Dermis blood vessel endothelial cell (primary cell): ENCODE data around the gene KCNK3. TPM values are rescaled to one million over a fixed set of nuclear protein-coding genes. Genes with fewer than 3 reads are reported as not detected.
"Not testable (repeated sequence)": the region's sequence is repeated elsewhere in the genome, so short reads cannot be mapped to it uniquely, and the experiment has no call there.

Experiments
- DNase-seq: peaks from one replicate; pipeline ENCODE4 v3.0.0; 2010
- total RNA-seq: library from RNA; depleted of rRNA; stranded (reverse); fragments of >200 nt; gene quantifications from 2 replicates; pipeline ENCODE4 v1.2.3, GENCODE V29; 2014

KCNK3 gene
- under 0.01 and 0.05 TPM in 2 replicates for total RNA-seq

DNA sequence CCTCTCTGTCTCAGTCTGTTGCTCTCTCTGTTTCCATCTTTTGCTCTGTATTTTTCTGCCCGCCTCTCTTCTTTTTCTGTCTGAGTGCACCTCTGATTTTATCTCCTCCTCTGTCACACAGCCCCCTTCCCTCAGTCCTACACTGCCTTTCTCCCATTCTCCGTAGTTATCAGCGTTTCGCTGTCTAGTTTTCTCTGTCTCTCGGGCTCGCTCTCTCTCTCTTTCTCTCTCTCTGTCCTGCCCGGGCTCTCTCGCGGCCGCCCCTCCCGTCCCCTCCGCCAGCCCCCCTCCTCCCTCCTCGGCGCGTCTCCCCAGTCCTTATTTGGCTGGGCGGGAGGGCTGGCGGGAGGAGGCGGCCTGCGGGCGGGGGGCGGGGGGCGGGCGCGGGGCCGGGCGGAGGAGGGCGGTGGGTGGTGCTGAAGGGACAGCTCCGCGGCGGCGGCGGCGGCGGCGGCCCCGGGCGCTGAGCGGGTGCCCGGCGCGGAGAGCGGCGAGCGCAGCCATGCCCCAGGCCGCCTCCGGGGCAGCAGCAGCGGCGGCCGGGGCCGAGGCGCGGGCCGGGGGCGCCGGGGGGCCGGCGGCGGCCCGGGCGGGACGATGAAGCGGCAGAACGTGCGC lies at the start of gene KCNK3:
KCNK3 (plus strand) TSS at position 444 of the 618 bp plus-strand sequence; CDS start at position 598, 154 bp downstream.
- peak; percentile 60 for DNase-seq

- DNase-seq = no peak
Measured at GRCh38 chr2:26644188-26644835, 48.2 kb upstream of the KCNK3 start.

GRCh38 chr2:26645762-26646161 lies 46.8 kb upstream of the KCNK3 start:
- no peak for DNase-seq

- no peak for DNase-seq
Measured at GRCh38 chr2:26646986-26647672, 45.4 kb upstream of the KCNK3 start.

GRCh38 chr2:26647981-26648380 lies 44.5 kb upstream of the KCNK3 start:
- no peak for DNase-seq

DNA sequence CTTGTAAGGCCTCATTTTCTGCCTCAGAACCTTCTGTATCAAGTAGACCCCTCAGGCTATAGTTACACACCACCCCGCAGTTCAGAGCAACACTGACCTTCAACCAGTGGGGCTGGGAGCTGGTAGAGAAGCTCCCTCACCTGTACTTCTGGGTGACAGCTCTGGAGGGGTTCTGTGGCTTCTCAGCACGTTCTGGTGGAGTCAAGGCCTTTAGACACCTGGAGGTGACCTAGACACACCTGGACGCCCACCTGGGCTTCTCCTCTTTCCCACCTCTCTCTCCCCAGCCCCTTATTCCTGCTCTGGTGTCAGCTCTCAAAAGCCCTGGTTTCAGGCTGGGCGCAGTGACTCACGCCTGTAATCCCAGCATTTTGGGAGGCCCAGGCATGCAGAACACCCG lies 44.0 kb upstream of the KCNK3 start:
- no peak for DNase-seq

DNA sequence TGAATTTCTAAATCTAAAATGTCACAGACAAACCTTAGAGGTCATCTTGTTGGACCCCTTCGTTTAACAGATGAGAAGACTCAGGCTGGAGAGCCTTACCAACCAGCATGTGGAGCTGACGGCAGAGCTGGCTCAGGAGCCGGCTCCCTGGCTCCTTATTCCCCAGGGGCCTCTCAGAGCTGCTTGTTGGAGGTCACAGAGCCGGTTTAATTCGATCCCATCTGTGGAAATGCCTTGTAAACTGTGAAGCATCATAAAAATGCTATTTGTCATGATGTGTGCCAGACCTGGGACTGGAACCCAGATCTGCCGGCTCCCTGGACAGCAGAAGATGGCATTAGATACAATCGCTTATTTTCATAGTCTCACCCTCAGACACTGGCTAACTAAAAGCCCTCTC lies 43.2 kb upstream of the KCNK3 start:
- DNase-seq = no peak

DNA sequence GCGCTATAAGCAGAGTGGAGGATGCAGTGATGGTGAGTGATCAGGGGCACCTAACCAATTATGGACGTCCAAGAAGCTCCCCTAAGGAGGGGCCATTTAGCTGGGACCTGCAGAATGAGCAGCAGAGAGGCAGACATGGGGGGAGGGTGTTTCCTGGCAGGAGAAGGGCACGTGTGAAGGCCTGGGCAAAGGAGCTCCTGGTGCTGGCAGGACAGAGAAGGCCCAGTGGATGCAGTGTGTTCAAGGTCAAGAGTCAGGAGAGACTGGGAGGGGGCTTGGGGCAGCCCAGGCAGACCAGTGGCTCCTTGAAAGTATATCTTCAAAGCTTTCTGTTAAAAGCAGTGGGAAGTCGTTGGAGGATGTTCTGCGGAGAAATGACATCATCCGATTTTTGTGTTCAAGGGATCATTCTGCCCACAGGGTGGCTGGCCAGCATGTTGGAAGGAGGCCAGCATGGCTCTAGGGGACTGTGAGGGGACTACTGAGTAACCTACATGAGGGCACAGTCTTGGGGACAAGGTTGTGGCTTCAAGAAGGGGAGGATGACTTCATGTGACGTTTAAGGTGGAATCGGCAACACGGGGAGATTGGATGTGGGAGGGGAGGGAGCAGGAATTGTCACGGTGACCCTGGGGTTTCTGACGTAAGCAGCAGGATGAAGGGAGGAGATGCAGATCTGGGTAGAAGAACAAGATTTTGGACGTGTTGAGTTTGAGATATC lies 42.4 kb upstream of the KCNK3 start:
- no peak for DNase-seq

- no peak for DNase-seq
Measured at GRCh38 chr2:26650713-26651469, 41.6 kb upstream of the KCNK3 start.

- no peak for DNase-seq
Measured at GRCh38 chr2:26651470-26651771, 41.1 kb upstream of the KCNK3 start.

GRCh38 chr2:26651799-26652198 lies 40.7 kb upstream of the KCNK3 start:
- no peak for DNase-seq

DNA sequence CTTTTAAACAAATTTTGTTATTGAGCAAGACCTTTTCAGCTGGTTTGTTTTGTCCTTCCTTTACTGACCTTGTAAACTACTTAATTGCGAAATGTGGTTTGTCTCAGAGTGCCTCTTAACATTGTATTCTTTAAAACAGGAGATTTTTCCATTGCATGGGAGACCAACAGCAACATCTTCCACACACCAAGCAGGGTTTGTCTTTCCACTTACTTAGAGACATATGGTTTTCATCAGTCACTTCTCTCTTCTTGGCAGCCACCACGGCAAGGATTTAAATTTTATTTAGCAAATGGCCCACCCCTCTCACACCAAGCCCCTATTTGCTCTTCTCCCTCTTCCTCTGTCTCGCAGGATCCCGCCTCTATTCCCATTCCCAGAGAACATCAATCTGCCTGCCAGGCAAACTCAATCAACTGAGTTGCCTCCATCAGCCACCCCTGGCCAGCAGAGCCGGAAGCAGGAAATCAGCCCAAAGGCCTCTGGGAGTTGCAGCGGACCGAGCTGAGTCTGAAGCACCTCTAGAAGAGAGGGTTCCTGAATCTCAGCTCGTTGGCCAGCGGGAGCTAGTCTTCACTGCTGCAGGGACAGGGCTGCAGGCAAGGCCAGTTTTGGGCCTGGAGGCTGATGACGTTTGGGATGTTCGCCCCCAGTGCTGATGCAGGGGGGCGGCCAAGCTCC lies 40.0 kb upstream of the KCNK3 start:
- DNase-seq = no peak

DNA sequence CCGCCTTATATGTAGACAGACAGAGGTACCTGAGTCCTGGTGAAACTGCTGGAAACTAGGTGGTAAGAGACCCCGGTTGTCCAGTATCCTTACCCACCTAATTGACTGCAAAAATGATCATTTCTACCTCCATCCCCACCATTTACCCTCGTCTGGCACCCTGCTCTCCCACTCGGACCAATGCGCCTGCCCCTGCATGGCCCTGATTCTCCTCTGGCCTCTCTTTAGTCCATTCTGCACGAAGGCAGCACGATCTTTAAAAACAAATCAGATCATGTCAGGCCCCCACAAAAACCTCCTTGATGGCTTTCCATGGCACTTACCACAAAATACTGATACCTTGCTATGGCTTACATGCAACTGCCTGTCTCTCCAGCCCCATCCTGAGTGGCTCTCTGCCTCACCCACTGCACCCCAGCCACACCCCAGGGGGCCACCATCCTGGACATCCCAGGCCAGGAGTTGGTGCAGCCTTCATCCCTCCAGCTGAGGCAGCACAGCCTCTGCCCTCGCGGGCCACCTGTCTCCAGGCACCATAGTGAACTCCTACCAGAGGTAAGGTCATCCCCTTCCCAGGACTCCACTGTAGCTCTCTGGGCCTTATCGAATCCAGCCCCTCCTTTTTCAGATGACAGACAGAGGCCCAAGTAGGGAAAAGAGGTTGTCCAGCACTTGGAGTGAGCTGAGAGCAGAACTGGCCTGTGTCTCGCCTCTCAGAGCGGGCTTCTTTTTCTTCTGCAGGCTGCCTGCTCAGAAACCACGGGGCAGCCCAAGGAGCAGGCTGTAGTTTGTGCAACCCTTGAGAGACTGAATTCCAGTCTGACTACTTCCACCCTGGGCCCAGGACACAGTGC lies 39.1 kb upstream of the KCNK3 start:
- no peak for DNase-seq

DNA sequence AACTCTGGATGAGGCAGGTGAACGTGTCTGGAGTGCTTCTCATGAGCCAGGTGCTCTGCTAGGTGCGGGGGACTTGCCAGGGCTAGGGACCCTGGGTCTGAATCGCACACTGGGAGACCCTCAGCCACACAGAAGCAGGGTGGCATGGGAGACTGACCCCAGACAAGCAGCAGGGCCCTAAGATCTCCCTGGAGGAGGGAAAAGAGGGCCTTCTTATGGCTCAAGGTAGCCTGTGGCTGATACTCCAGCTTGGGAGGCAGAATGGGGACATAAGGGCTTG lies 38.5 kb upstream of the KCNK3 start:
- no peak for DNase-seq

DNA sequence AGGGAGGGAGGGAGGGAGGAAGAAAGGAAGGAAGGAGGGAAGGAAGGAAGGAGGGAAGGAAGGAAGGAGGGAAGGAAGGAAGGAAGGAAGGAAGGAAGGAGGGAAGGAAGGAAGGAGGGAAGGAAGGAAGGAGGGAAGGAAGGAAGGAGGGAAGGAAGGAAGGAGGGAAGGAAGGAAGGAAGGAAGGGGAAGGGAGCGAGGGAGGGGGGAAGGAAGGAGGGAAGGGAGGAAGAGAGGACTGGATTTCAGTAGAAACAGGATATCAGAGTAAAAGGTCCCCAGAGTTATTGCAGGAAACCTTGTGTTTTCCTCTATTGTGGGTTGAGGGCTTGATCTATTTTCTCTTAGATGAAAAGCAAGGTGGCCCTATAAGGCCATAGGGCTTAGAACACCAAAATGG lies 37.4 kb upstream of the KCNK3 start:
- not testable (repeated sequence) for DNase-seq

- DNase-seq = no peak
Measured at GRCh38 chr2:26655611-26656195, 36.8 kb upstream of the KCNK3 start.

- no peak for DNase-seq
Measured at GRCh38 chr2:26657265-26657664, 35.3 kb upstream of the KCNK3 start.

DNA sequence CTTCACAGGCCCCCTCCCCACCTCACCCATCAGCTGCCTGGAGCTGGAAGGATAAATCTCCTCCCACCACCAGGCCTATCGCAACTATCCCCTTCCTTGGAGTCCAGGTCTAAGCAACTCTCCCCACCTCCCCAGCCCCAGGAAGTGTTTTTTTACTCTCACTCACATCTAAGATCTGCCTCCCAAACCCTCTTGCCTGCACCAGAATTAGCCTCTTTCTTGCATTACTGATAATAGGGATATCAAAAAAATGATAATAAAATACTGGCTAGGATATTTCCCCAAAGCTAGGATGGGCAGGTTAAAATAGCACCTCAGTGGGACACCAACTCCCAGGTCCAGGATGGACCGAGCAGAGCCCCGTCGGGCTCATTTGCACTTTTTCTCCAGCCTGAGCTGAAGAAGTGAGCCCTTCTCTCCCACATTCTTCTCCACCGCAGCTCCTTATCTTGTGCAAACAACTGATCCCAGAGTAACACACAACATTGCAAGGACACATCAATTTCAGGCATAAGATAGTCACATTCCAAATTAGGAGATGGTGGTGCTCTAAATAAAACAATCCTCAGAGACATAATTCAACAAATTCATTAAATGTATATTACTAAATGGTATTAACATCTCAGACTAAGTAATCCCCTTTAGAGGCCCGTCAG lies 33.7 kb upstream of the KCNK3 start:
- no peak for DNase-seq

DNA sequence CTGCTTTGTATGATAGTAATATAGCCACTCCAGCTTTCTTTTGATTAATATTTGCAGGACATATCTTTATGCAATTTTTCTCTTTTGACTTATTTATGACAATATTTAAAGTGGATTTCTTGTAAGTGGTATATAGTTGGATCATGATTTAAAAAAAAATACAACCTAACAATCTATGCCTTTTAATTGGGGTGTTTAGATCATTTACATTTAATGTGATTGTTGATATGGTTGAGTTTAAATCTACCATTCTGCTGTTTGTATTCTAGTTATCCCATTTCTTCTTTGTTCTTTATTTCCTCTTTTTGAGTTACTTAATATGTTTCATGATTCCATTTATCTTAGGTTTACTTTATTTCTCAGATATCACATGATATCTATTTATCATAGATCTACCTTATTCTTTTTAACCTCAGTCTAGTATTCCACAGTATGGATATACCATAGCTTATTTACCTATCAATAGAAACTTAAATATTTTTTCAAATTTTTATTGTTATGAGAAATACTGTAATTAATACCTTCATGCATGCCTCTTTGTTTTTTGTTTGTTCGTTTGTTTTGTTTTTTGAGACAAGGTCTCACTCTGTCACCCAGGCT lies 32.1 kb upstream of the KCNK3 start:
- DNase-seq = no peak

GRCh38 chr2:26665296-26665695 lies 27.2 kb upstream of the KCNK3 start:
- not testable (repeated sequence) for DNase-seq
